Ovary (tissue), 9 donors: Measurements from ENCODE around the gene APBA2. TPM values are rescaled to one million over a fixed set of nuclear protein-coding genes. Genes with fewer than 3 reads are reported as not detected.

Experiments used
- DNase-seq, 5 donors: peaks; one replicate each; pipeline ENCODE4 v3.0.0-alpha.2; 2019 to 2020
- H3K27ac ChIP-seq, 2 donors: fragments of 200-600 bp; one replicate each; pipeline versions ENCODE4 v1.5.1 to v1.8.0; 2019 to 2022
- H3K27me3 ChIP-seq: fragments of 200-600 bp; one replicate; pipeline ENCODE4 v1.8.0; 2022
- H3K36me3 ChIP-seq: fragments of 200-600 bp; sonication (generic); one replicate; pipeline ENCODE4 v1.5.1; 2019
- H3K4me1 ChIP-seq: one replicate; pipeline ENCODE4 v1.8.1; 2013; ENCODE audit warnings: mild to moderate bottlenecking, moderate library complexity; ENCODE audit not compliant: insufficient read depth
- H3K4me3 ChIP-seq: fragments of 200-600 bp; sonication (generic); one replicate; pipeline ENCODE4 v1.5.1; 2017
- H3K9me3 ChIP-seq, 2 donors: fragments of 200-600 bp in 1 of 2; sonication (generic) in 1 of 2; one replicate each; pipeline versions ENCODE4 v1.5.1 to v1.8.1; 2013 to 2019; ENCODE audit warnings: mild to moderate bottlenecking in 1 of 2, moderate library complexity in 1 of 2
- CTCF ChIP-seq, 3 donors: fragments of 450-650 bp in 2 of 3; fragments of 200-600 bp in 1 of 3; IDR thresholded peaks; one replicate each; pipeline versions ENCODE4 v1.5.1 to v1.8.0; 2016 to 2022; ENCODE audit warnings: antibody characterized with exemption in 3 of 3, mild to moderate bottlenecking in 1 of 3
- EP300 ChIP-seq: sonication (generic); formaldehyde crosslinking; IDR thresholded peaks from one replicate; pipeline ENCODE4 v1.6.1; 2017; ENCODE audit warnings: antibody characterized with exemption
- POLR2A ChIP-seq: fragments of 450-650 bp; IDR thresholded peaks from one replicate; pipeline ENCODE4 v1.6.1; 2017; ENCODE audit warnings: antibody characterized with exemption, mild to moderate bottlenecking, moderate library complexity
- WGBS, 3 donors: extraction: QIAGEN DNeasy Blood & Tissue Kit in 1 of 3; methylation state at CpG; one replicate each; pipeline versions ENCODE4 v1.1.5 to v1.1.7; 2013 to 2017; 5-methylcytosine and 5-hydroxymethylcytosine counted together
- intact Hi-C, 4 donors: fragments of 100-400 bp; cut with DNase I; formaldehyde crosslinking; loops; one replicate each; pipeline versions ENCODE4 v1.11.0 to v1.15.1; 2022 to 2023
- polyA plus RNA-seq, 2 donors: library from polyadenylated mRNA; stranded (reverse); fragments of 200-250 nt in 1 of 2; fragments of 350-450 nt in 1 of 2; fragmentation: Illumina TruSeq in 1 of 2; extraction: RNeasy Lipid Tissue Mini Kit (QIAGEN cat#74804) in 1 of 2; gene quantifications; one replicate each; pipeline ENCODE4 v1.2.3, GENCODE V29; 2013 to 2014
- total RNA-seq, 7 donors: library from RNA; depleted of rRNA in 2 of 7; stranded (reverse); fragments of >200 nt in 2 of 7; fragmentation: NEBNext Ultra II Directional in 3 of 7; extraction: Animal tissue kit (Norgen Biotek cat#: 25700) in 3 of 7; gene quantifications; one replicate each; pipeline versions ENCODE4 v1.1.0 to v1.2.4, GENCODE V29; 2016 to 2023
- donor health status: DM: no; HTN: no; CAD: no; lungs with moderate emphysema.
- donor health status: DM: no; HTN: no; CAD: no.
- donor health status: Bipolar disorder and iron deficiency.
- donor health status: DM: yes; HTN: yes; CAD: no.
- donor health status: DM: no; HTN: no; CAD: no.
- donor health status: DM: yes; HTN: yes; CAD: no.

APBA2 gene
- total and polyA plus RNA-seq, 9 donors, result 0.53 to 3.1 (median 1.4) TPM

DNA sequence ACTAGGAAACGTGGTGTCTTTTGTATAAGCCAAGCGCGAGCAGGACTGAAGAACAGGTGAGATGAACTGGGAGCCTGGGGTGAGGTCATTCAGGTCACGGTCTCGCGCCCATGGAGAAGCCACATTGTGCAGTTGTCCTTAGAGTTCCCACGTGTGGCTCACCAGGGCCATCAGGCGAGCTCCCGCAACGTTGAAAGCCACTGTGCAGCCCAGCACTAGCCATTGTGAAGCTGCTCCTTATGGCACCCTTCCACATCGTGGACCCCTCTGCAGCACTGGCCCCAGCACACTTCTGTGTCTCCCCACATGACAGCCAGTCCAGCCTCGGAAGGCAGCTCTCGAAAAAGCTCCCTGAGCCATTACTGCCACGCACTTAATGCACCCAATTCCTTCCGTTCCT lies 7.6 kb upstream of the APBA2 start:
- WGBS, 3 donors, result 89 to 90% (median 90%) methylated on average over 15 of the region's 15 CpGs

DNA sequence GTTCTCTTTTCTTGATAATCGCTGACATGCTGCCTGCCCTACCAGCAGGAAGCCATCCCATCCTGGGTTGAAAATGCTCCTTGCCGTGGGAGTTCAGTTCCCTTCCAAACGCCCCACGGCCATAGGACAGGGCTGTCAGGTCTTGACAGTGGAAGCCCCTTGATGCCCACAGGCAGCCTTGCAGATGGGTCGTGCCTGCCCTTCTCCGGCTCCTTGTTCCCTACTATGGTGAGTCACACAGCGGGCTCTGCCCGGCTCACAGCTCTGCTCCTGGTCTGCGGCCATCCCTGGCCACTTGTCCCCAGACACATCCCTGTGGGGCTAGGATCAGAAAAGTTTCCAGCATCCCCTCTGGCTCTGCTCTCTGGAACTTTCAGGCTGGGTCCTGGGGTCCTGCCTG lies 6.2 kb upstream of the APBA2 start:
- Histone ChIP-seq H3K4me3 (no peak overlapping the region), H3K36me3 (no peaks in the 10 kb centered on the region), H3K27me3 (no peaks in the 10 kb centered on the region), H3K4me1 (no peaks in the 10 kb centered on the region), H3K27ac (no peak overlapping the region), H3K9me3 (no peaks in the 10 kb centered on the region)
- intact Hi-C loops, result no loop called here
- no peak for DNase-seq
- 87 to 90% (median 88%) methylated on average over 9 of the region's 9 CpGs for WGBS, 3 donors
- TF ChIP-seq EP300 (no peak), CTCF (IDR thresholded peaks at IDR 0.05) (no peak), POLR2A (no peak)

More for the DNA sequence above, 7.6 kb upstream of the APBA2 start:
- no peaks in the 10 kb centered on the region for H3K9me3 ChIP-seq
- no peak overlapping the region for H3K4me3 ChIP-seq
- no peak overlapping the region for H3K27ac ChIP-seq
- no peak for DNase-seq
- H3K4me1 ChIP-seq, result no peaks in the 10 kb centered on the region
- intact Hi-C loops, result no loop called here
- TF ChIP-seq POLR2A (no peak), CTCF (IDR thresholded peaks at IDR 0.05) (no peak), EP300 (no peak)
- H3K36me3 ChIP-seq, result no peaks in the 10 kb centered on the region
- no peaks in the 10 kb centered on the region for H3K27me3 ChIP-seq

DNA sequence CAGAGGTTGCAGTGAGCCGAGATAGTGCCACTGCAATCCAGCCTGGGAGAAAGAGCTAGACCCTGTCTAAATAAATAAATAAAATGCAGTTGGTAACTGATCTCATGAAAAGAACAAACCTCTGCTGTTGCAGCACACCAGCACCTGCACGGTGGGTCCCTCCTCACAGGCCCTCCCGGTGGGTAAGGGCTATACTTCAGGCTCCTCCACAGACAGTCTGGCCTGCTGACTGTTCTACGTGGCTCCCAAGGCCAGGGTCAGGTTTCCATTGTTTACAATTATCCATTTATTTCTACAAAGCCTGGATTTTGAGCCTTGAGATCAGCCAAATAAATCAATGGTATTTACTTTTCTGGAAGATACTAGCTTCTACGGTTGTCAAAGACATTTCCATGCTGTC lies 5.1 kb upstream of the APBA2 start:
- TF ChIP-seq POLR2A, result no peak
- Histone ChIP-seq H3K27ac (no peak overlapping the region), H3K9me3 (no peaks in the 10 kb centered on the region), H3K36me3 (no peaks in the 10 kb centered on the region), H3K4me1 (peaks cover 3% of the 10 kb centered on the region), H3K27me3 (no peaks in the 10 kb centered on the region), H3K4me3 (no peak overlapping the region)
- intact Hi-C loops, result no loop called here
- 36 to 55% (median 39%) methylated on average over 5 of the region's 5 CpGs for WGBS, 3 donors
- no peak for DNase-seq

- no peak for DNase-seq
- WGBS, 3 donors, result 52 to 60% (median 53%) methylated on average over 3 of the region's 3 CpGs
- no peak for TF ChIP-seq EP300
- no peak for TF ChIP-seq POLR2A
- no peak for TF ChIP-seq CTCF (IDR thresholded peaks at IDR 0.05)
Observed at GRCh38 chr15:28881170-28881569, 4.6 kb upstream of the APBA2 start.

GRCh38 chr15:28881600-28881999 lies 4.2 kb upstream of the APBA2 start:
- 95 to 98% (median 97%) methylated on average over 1 of the region's 1 CpG for WGBS, 3 donors
- intact Hi-C loops, result no loop called here
- H3K4me3 ChIP-seq, result no peak overlapping the region
- TF ChIP-seq CTCF (IDR thresholded peaks at IDR 0.05), result no peak
- H3K4me1 ChIP-seq, result peaks cover 3% of the 10 kb centered on the region
- no peaks in the 10 kb centered on the region for H3K9me3 ChIP-seq
- H3K36me3 ChIP-seq, result no peaks in the 10 kb centered on the region
- no peak overlapping the region for H3K27ac ChIP-seq
- DNase-seq, result no peak
- no peaks in the 10 kb centered on the region for H3K27me3 ChIP-seq

More at GRCh38 chr15:28881170-28881569, 4.6 kb upstream of the APBA2 start:
- Histone ChIP-seq H3K27ac (no peak overlapping the region), H3K36me3 (no peaks in the 10 kb centered on the region), H3K4me3 (no peak overlapping the region), H3K4me1 (peaks cover 3% of the 10 kb centered on the region), H3K27me3 (no peaks in the 10 kb centered on the region), H3K9me3 (no peaks in the 10 kb centered on the region)
- intact Hi-C loops, result no loop called here
